Body of pancreas (tissue), 4 donors: ENCODE results near the gene REEP5. TPM values are rescaled to one million over a fixed set of nuclear protein-coding genes. Genes with fewer than 3 reads are reported as not detected.

Experiments used
- ATAC-seq: fragments of 150-250 bp; one replicate; pipeline ENCODE4 v1.9.1; 2016
- DNase-seq, 4 donors: peaks; one replicate each; pipeline ENCODE4 v3.0.0-alpha.2; 2019
- H3K27ac ChIP-seq, 4 donors: fragments of 200-600 bp; sonication (generic); 1 replicate in 3 of 4; 2 replicates in 1 of 4; pipeline versions ENCODE4 v1.5.1 to v1.6.1; 2016 to 2019; ENCODE audit warnings: mild to moderate bottlenecking in 1 of 4, mixed read lengths in 1 of 4, moderate library complexity in 1 of 4
- H3K27me3 ChIP-seq, 2 donors: fragments of 200-600 bp; sonication (generic); one replicate each; pipeline ENCODE4 v1.6.0; 2016; ENCODE audit warnings: mild to moderate bottlenecking in 1 of 2
- H3K36me3 ChIP-seq, 2 donors: fragments of 200-600 bp; sonication (generic); replicated peaks in 1 of 2; 2 replicates each; pipeline ENCODE4 v1.5.1; 2016; ENCODE audit warnings: low read depth in 2 of 2; ENCODE audit not compliant: insufficient read depth in 1 of 2
- H3K4me1 ChIP-seq: fragments of 200-600 bp; sonication (generic); one replicate; pipeline ENCODE4 v1.6.0; 2016
- H3K4me3 ChIP-seq, 2 donors: fragments of 200-600 bp; sonication (generic); 1 replicate in 1 of 2; 2 replicates in 1 of 2; pipeline ENCODE4 v1.5.1; 2016 to 2019
- H3K9me3 ChIP-seq, 3 donors: fragments of 200-600 bp; sonication (generic); 1 replicate in 2 of 3; 2 replicates in 1 of 3; pipeline ENCODE4 v1.5.1; 2016
- CTCF ChIP-seq, 7 experiments: fragments of 450-650 bp in 4 of 7; fragments of 200-600 bp in 3 of 7; sonication (generic) in 3 of 7; IDR thresholded peaks; one replicate each; pipeline ENCODE4 v1.5.1; 2016 to 2019; ENCODE audit warnings: antibody characterized with exemption in 7 of 7
- POLR2A ChIP-seq, 3 donors: fragments of 450-650 bp; IDR thresholded peaks; one replicate each; pipeline ENCODE4 v1.6.1; 2016; ENCODE audit warnings: antibody characterized with exemption in 3 of 3, mild to moderate bottlenecking in 2 of 3
- WGBS, 2 donors: methylation state at CpG; one replicate each; pipeline ENCODE4 v1.1.5; 2017; 5-methylcytosine and 5-hydroxymethylcytosine counted together
- intact Hi-C: fragments of 100-400 bp; cut with DNase I; formaldehyde crosslinking; loops from one replicate; pipeline ENCODE4 v1.15.1; 2023
- total RNA-seq, 2 donors: library from RNA; depleted of rRNA; stranded (reverse); fragments of >200 nt; gene quantifications; one replicate each; pipeline ENCODE4 v1.1.0, GENCODE V29; 2016

Gene REEP5
- total RNA-seq, 2 donors from 2014 or later: 52.1 to 53.4 TPM

GRCh38 chr5:112933651-112934365 lies 11.8 kb upstream of the REEP5 start:
- TF ChIP-seq CTCF (IDR thresholded peaks at IDR 0.05) (no peak), POLR2A (IDR thresholded peaks at IDR 0.05) (no peak)
- no peak overlapping the region for H3K4me3 ChIP-seq
- intact Hi-C loops: no loop called here
- H3K36me3 ChIP-seq: no peaks in the 10 kb centered on the region
- no peaks in the 10 kb centered on the region for H3K4me1 ChIP-seq
- 93 to 100% methylated on average over 1 of the region's 1 CpG for WGBS, 2 donors
- no peak for DNase-seq
- H3K9me3 ChIP-seq: no peaks in the 10 kb centered on the region
- ATAC-seq: no peak
- no peaks in the 10 kb centered on the region for H3K27me3 ChIP-seq
- H3K27ac ChIP-seq: no peak overlapping the region

- Histone ChIP-seq H3K27ac (no peak overlapping the region), H3K36me3 (no peaks in the 10 kb centered on the region), H3K4me3 (no peak overlapping the region), H3K27me3 (no peaks in the 10 kb centered on the region), H3K4me1 (no peaks in the 10 kb centered on the region), H3K9me3 (no peaks in the 10 kb centered on the region)
- 75 to 79% methylated on average over 1 of the region's 1 CpG for WGBS, 2 donors
- DNase-seq (no peak), ATAC-seq (no peak)
- intact Hi-C loops: no loop called here
- TF ChIP-seq CTCF (IDR thresholded peaks at IDR 0.05): no peak
- no peak for TF ChIP-seq POLR2A (IDR thresholded peaks at IDR 0.05)
Measured at GRCh38 chr5:112933105-112933504, 11.1 kb upstream of the REEP5 start.

- Histone ChIP-seq H3K4me1 (no peaks in the 10 kb centered on the region), H3K27ac (no peak overlapping the region), H3K9me3 (no peaks in the 10 kb centered on the region), H3K36me3 (no peaks in the 10 kb centered on the region), H3K4me3 (no peak overlapping the region), H3K27me3 (no peaks in the 10 kb centered on the region)
- DNase-seq (no peak), ATAC-seq (no peak)
- TF ChIP-seq POLR2A (IDR thresholded peaks at IDR 0.05) (no peak), CTCF (IDR thresholded peaks at IDR 0.05) (no peak)
- intact Hi-C loops: no loop called here
- WGBS, 2 donors: 72 to 82% methylated on average over 2 of the region's 2 CpGs
Measured at GRCh38 chr5:112931473-112931872, 9.4 kb upstream of the REEP5 start.

- H3K9me3 ChIP-seq: no peaks in the 10 kb centered on the region
- H3K27ac ChIP-seq: no peak overlapping the region
- intact Hi-C loops: no loop called here
- no peak for TF ChIP-seq CTCF (IDR thresholded peaks at IDR 0.05)
- no peak for TF ChIP-seq POLR2A (IDR thresholded peaks at IDR 0.05)
- no peak for ATAC-seq
- H3K27me3 ChIP-seq: no peaks in the 10 kb centered on the region
- no peaks in the 10 kb centered on the region for H3K36me3 ChIP-seq
- no peaks in the 10 kb centered on the region for H3K4me1 ChIP-seq
- no peak for DNase-seq
- WGBS, 2 donors: 63 to 87% methylated on average over 1 of the region's 1 CpG
- H3K4me3 ChIP-seq: no peak overlapping the region
Measured at GRCh38 chr5:112930082-112930344, 8.0 kb upstream of the REEP5 start.

- TF ChIP-seq CTCF (IDR thresholded peaks at IDR 0.05) (no peak), POLR2A (IDR thresholded peaks at IDR 0.05) (no peak)
- Histone ChIP-seq H3K27ac (no peak overlapping the region), H3K27me3 (no peaks in the 10 kb centered on the region), H3K36me3 (no peaks in the 10 kb centered on the region), H3K4me3 (no peak overlapping the region), H3K9me3 (no peaks in the 10 kb centered on the region), H3K4me1 (no peaks in the 10 kb centered on the region)
- 83 to 91% methylated on average over 4 of the region's 4 CpGs for WGBS, 2 donors
- intact Hi-C loops: no loop called here
- ATAC-seq (no peak), DNase-seq (no peak)
Measured at GRCh38 chr5:112929336-112930081, 7.5 kb upstream of the REEP5 start.
